GM18870 (cell line): ENCODE data around the gene DNAJC7.

Experiments used
- ATAC-seq: cut with Tn5 transposase; IDR thresholded peaks from one replicate; pipeline ENCODE4 v1.9.1; 2021; ENCODE audit warnings: moderate library complexity; ENCODE audit not compliant: unreplicated experiment

DNAJC7 gene

DNA sequence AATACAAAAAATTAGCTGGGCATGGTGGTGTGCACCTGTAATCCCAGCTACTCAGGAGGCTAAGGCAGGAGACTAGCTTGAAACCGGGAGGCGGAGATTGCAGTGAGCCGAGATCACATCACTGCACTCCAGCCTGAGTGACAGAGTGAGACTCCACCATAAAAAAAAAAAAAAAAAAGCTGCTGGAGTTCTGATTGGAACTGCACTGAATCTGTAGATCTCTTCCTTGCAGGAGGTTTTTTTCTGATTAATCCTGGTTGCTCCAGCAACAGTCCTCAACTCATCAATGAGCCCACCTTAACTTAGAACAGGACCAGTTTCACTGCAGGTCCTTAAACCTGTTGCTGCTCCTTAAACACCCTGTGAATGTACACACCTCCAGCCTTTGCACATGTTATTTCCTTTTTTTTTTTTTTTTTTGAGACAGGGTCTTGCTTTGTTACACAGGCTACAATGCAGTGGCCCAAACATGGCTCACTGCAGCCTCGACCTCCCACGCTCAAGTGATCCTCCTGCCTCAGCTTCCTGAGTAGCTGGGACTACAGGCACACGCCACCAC is 88.5 kb downstream of the DNAJC7 start:
- ATAC-seq: no peak
